ENCODE results near the gene SLC25A51.

The SLC25A51 gene

GRCh38 chr9:37920471-37921167 is 16.7 kb upstream of the SLC25A51 start:
- H3K9me3 ChIP-seq, result no peaks in the 10 kb centered on the region
- H3K27me3 ChIP-seq, result no peaks in the 10 kb centered on the region
- no peak overlapping the region for H3K4me3 ChIP-seq (ENCODE audit: low read depth in 1 of 2, low read length in 1 of 2)
- no peaks in the 10 kb centered on the region for H3K36me3 ChIP-seq
- no peak for TF ChIP-seq CTCF (IDR thresholded peaks at IDR 0.05)
- no peaks in the 10 kb centered on the region for H3K4me1 ChIP-seq (ENCODE audit: control insufficient read depth in 1 of 2, insufficient read depth in 1 of 2, low read depth in 1 of 2, low read length in 1 of 2)
- H3K27ac ChIP-seq, result no peak overlapping the region

- no peak overlapping the region for H3K27ac ChIP-seq
- no peaks in the 10 kb centered on the region for H3K36me3 ChIP-seq
- H3K4me3 ChIP-seq (ENCODE audit: low read depth in 1 of 2, low read length in 1 of 2), result no peak overlapping the region
- H3K4me1 ChIP-seq (ENCODE audit: control insufficient read depth in 1 of 2, insufficient read depth in 1 of 2, low read depth in 1 of 2, low read length in 1 of 2), result no peaks in the 10 kb centered on the region
- H3K9me3 ChIP-seq, result no peaks in the 10 kb centered on the region
- TF ChIP-seq CTCF (IDR thresholded peaks at IDR 0.05), result no peak
- H3K27me3 ChIP-seq, result no peaks in the 10 kb centered on the region
Observed at GRCh38 chr9:37919956-37920335, 16.0 kb upstream of the SLC25A51 start.

DNA sequence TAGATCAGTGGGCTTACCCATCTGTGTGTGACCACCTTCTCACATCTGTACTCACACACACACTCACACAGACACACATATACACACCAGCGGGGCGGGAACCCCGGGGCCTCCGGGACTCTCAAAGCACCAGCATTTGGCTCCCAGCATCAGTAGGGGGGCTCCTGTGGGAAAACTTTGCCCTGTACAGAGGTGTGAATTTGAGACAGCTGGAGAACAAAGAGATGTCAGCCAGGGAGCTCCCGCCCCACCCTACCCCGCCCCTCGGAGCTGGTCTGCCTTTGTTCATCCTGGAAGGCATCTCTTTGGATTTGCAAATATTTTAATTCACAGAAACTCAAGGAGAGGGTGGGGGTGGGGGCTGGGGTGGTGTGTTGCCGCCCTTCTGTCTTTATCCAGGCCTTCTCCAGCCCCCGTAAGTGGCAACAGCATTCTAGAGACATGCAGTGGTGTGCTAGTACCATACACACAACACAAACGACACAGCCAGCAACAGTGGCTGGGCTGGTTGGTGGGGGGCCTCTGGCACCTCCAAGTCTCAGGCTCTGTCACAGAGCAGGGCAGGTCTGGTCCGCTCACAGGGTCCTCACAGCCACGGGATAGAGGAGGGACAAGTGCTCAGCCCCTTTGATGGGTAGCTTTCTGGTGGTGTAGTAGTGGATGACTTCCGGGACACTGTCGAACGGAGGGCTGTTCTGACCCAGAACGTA is 15.5 kb upstream of the SLC25A51 start:
- H3K27me3 ChIP-seq, result no peaks in the 10 kb centered on the region
- H3K36me3 ChIP-seq, result no peaks in the 10 kb centered on the region
- H3K4me1 ChIP-seq (ENCODE audit: control insufficient read depth in 1 of 2, insufficient read depth in 1 of 2, low read depth in 1 of 2, low read length in 1 of 2), result no peaks in the 10 kb centered on the region
- no peak overlapping the region for H3K4me3 ChIP-seq (ENCODE audit: low read depth in 1 of 2, low read length in 1 of 2)
- H3K27ac ChIP-seq, result no peak overlapping the region
- no peaks in the 10 kb centered on the region for H3K9me3 ChIP-seq
- TF ChIP-seq CTCF (IDR thresholded peaks at IDR 0.05), result no peak

DNA sequence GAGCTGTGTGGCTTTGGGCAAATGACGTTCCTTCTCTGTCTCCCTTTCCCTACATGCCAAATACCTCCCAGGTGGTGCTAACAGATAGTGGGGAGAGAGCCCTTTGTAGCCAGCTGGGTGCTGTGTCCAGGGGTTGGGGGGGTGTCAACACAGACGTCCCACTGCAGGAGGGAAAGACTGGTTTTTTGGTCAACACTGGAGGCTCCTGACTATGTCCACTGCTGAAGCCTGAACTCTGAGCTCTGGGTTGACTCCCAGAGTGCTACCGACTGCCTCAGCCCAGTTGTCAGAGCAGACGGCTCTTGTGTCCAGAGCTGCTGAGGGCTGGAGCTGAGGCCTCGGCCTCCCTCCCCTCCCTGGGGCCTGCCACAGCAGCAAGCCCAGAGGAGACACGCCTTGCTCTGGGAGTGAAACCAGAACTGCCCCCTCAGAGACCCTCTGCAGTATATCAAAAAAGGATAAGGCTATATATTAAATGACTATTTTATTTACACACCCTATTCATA is 14.8 kb upstream of the SLC25A51 start:
- H3K4me3 ChIP-seq (ENCODE audit: low read depth in 1 of 2, low read length in 1 of 2), result no peak overlapping the region
- no peak overlapping the region for H3K27ac ChIP-seq
- no peaks in the 10 kb centered on the region for H3K4me1 ChIP-seq (ENCODE audit: control insufficient read depth in 1 of 2, insufficient read depth in 1 of 2, low read depth in 1 of 2, low read length in 1 of 2)
- no peaks in the 10 kb centered on the region for H3K9me3 ChIP-seq
- no peaks in the 10 kb centered on the region for H3K27me3 ChIP-seq
- TF ChIP-seq CTCF (IDR thresholded peaks at IDR 0.05), result no peak
- H3K36me3 ChIP-seq, result no peaks in the 10 kb centered on the region

GRCh38 chr9:37917801-37918664 is 14.1 kb upstream of the SLC25A51 start:
- Histone ChIP-seq H3K36me3 (no peaks in the 10 kb centered on the region), H3K4me3 (ENCODE audit: low read depth in 1 of 2, low read length in 1 of 2) (no peak overlapping the region), H3K4me1 (ENCODE audit: control insufficient read depth in 1 of 2, insufficient read depth in 1 of 2, low read depth in 1 of 2, low read length in 1 of 2) (peaks cover 6% of the 10 kb centered on the region in 2 experiments), H3K27me3 (no peaks in the 10 kb centered on the region), H3K9me3 (no peaks in the 10 kb centered on the region), H3K27ac (no peak overlapping the region)
- no peak for TF ChIP-seq CTCF (IDR thresholded peaks at IDR 0.05)
